ENCODE results near the gene PIK3C2G.

The PIK3C2G gene

DNA sequence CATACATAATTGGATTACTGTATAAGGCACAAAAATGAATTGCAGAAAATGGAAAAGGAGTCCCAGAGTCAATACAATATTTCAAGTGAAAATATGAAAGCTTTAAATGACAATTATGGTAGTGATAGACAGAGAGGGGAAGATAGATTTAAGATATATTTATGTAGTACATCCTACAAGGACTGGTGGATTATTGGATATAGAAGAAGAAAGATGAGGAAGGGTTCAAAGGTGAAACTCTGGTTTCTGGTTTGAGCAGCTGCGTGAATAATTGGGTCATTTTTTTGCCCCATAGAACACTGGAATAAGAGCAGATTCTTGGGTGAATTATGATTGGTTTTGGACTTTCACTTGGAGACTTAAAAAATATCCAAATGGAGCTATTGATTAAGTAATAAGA is 19.4 kb downstream of the PIK3C2G start:
- DNase-seq (ENCODE audit: low read depth in 2 of 2), result no peak

DNA sequence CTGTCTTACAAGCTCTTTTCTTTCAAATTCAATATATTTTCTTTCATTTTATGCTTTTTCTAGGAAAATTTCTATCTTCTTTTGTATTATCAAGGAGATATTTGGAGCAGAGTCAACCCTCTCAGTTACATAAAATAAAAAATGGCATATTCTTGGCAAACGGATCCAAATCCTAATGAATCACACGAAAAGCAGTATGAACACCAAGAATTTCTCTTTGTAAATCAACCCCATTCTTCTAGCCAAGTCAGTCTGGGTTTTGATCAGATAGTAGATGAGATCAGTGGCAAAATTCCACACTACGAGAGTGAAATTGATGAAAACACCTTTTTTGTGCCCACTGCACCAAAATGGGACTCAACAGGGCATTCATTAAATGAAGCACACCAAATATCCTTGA is 20.6 kb downstream of the PIK3C2G start:
- DNase-seq (ENCODE audit: low read depth in 2 of 2), result no peak

- no peak for DNase-seq (ENCODE audit: low read depth in 2 of 2)
Observed at GRCh38 chr12:18283831-18284230, 22.5 kb downstream of the PIK3C2G start.

- DNase-seq (ENCODE audit: low read depth in 2 of 2), result no peak
Observed at GRCh38 chr12:18284386-18284785, 23.1 kb downstream of the PIK3C2G start.

DNA sequence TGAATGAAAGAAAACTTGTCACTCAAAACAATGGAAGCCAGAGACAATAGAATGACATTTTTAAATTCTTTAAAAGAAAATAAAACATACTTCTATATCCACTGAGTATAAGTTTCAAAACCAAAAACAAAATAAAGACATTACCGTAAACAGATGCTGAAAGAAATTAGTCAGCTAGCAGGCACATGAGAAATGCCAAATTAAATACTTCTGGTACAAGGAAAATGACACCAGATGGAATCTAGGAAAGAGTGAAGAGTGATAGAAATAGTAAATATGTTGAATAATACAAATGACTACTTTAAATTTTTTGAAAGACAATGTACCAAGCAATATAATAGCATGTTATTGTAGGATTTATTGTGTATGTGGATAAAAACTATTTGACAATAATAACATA is 23.8 kb downstream of the PIK3C2G start:
- no peak for DNase-seq (ENCODE audit: low read depth in 2 of 2)

DNA sequence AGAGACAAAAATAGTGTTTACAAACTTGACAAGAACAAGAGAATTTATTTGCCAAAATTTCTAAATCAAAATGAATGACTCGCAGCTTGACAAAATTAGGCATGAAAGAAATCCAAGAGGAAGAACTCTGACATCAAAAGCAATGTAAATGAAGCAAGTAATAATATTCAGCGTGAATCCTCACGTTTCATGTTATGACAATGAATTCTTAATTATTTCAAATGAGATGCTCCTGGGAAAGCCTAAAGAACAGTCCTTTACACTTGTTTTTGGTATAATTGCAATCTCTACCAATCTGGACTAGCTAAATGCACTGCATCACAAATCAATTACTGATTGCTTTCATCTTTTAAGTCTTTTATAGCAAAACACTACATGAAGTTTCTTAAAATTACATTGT is 29.1 kb downstream of the PIK3C2G start:
- no peak for DNase-seq (ENCODE audit: low read depth in 2 of 2)

DNA sequence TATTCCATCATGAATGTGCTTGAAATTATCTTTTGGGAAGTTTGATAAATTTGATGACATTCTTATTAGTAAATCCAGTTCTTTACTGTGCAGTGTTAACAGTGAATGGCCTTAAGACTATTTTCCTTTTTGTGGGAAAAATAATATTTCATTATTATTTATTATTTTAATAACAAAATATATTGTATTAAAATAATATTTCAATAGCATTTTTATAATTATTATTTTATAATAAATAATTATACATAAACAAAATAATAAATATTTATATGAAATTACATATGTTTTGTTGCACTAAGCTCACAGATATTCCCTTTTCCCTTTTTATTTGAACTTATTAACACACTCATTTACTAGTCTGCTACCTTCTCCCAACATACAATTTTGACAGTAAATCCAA is 33.6 kb downstream of the PIK3C2G start:
- no peak for DNase-seq (ENCODE audit: low read depth in 2 of 2)

DNA sequence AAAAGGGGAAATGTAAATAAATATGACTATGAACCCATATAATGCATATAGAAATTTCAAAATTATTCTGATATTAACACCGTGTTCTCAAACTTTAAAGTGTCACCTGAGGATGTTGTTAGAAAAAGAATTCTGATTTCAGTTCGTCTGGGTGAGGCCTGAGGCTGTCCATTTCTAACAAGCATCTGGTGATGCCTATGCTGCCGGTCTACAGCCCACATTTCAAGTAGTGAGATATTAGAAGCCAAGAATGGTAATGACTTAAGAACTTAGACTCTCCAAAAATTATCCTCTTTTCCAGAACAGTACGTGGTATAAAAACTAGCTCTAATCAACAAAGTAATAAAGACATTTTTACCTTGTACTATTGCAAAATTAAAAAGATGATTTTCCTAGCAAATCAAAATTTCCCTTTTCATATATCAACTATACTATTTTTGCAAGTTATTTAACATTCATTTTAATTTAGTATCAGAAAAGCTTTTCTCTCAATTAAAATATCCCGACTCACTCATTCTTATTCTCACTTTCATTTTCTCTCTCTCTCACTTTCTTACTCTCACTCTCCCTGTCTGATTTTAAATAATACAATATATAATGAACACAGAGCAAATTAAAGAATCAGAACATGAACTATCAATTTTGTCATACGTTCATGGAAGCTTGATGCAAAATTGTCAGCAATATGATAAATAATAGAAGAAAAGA is 35.0 kb downstream of the PIK3C2G start:
- no peak for DNase-seq (ENCODE audit: low read depth in 2 of 2)

DNA sequence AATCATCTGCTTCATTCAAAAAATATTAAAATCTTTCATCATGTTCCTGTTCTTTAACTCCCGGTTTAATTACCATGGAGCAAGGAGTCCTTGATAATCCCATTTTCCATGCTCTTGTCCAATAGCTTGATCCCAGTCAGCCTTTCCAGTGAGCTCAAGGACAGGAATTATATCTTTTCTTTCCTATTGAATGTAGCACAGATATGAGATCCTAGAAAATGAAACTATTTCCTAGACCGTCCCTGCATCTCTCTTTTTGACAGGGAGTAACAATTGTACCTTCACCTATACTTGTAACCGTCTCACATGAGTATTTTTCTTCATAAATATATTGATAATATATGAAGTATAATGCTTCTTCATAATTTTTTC is 35.6 kb downstream of the PIK3C2G start:
- no peak for DNase-seq (ENCODE audit: low read depth in 2 of 2)

DNA sequence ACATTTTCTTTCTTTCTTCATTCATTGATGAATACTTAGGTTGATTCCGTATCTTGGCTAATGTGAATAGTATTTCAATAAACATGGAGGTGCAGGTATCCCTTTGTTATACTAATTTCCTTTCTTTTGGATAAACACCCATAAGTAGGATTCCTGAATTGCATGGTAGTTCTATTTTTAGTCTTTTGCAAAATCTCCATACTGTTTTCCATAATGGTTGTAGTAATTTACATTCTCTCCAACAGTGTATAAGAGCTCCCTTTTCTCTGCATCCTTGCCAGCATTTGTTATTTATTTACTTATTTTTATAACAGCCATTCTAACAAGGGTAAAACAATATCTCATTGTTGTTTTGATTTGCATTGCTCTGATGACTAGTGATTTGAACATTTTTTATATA is 36.6 kb downstream of the PIK3C2G start:
- no peak for DNase-seq (ENCODE audit: low read depth in 2 of 2)

DNA sequence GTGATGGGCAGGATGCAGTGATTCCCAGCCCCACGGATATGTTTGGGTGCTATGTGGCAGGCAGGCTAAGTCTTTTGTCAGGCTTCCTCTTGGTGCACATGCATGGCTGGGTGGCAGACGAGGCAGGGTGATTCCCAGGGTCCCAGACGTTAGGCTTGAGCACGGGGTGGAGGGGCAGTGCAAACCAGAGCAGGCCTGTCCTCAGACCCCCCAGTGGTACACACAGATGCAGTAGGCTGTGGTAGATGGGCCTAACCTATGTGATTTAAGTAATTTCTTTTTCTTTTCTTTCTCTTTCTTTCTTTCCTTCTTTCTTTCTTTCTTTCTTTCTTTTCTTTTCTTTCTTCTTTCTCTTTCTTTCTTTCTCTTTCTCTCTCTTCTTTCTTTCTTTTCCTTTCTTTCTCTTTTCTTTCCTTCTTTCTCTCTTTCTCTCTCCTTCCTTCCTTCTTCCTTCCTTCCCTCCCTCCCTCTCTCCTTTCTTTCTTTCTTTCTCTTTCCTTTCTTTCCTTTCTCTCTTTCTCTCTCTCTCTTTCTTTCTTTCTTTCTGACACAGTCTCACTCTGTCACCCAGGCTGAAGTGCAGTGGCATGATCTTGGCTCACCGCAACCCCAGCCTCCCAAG is 41.6 kb downstream of the PIK3C2G start:
- no peak for DNase-seq (ENCODE audit: low read depth in 2 of 2)

GRCh38 chr12:18304609-18305008 is 43.3 kb downstream of the PIK3C2G start:
- no peak for DNase-seq (ENCODE audit: low read depth in 2 of 2)

- no peak for DNase-seq (ENCODE audit: low read depth in 2 of 2)
Observed at GRCh38 chr12:18306311-18306710, 45.0 kb downstream of the PIK3C2G start.

DNA sequence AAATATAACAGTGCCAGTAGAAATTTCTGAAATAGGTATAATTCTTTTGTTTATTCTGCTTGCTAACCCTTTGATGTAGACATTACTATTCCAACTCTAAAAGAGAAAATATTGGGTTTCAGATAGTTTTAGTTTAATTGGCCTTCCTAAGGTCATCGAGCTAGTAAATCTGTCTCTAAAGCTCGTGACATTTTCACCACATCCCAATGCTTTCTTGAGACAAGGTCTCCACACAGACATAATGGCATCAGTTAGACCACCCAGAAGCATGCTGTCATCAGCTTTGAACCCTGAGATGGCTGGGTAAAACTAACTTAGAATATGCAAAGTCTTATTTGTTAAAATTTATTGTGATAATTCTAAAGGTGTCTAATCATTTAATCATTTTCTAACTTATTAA is 52.0 kb downstream of the PIK3C2G start:
- DNase-seq (ENCODE audit: low read depth in 2 of 2), result no peak

- no peak for DNase-seq (ENCODE audit: low read depth in 2 of 2)
Observed at GRCh38 chr12:18320036-18320617, 58.8 kb downstream of the PIK3C2G start.

DNA sequence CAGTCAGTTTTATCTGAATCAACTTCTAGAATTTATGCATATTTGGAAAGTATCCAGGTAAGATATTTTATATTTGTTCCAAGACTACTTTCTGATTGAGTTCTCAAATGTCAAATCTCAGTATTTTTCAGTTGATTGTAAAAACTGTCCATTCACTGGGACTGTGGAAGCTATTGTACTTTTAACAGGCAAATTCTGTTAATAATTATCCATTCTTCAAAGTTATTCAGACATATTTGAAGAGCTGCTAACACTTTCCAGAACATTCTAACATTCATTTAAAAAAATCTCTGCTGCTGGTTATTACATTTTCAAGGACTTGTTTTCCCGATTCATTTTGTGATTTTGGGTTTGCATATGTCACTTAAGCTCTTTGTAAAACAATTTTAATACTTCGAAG is 59.7 kb downstream of the PIK3C2G start:
- DNase-seq (ENCODE audit: low read depth in 2 of 2), result no peak

- no peak for DNase-seq (ENCODE audit: low read depth in 2 of 2)
Observed at GRCh38 chr12:18323159-18323558, 61.8 kb downstream of the PIK3C2G start.

GRCh38 chr12:18327036-18327435 is 65.7 kb downstream of the PIK3C2G start:
- DNase-seq (ENCODE audit: low read depth in 2 of 2), result no peak

DNA sequence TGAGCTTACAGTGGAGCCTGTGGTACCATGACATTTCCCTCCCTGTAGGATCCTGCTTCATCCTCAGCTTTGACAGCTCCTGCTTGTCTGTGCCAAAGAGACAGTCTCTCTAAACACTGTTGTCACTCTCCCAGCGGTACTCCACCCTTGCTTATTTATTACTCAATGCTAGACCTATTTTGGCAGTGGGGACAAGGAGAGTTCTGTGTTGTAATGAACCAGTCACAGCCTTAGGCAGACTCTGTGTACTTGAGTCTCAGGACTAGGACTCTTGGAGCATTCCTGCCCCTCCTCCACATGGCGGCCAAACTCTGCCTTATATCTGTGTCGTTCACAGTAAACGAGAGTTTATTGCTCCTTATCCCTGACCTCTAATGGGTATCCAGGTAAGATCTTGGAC is 70.9 kb downstream of the PIK3C2G start:
- DNase-seq (ENCODE audit: low read depth in 2 of 2), result no peak

DNA sequence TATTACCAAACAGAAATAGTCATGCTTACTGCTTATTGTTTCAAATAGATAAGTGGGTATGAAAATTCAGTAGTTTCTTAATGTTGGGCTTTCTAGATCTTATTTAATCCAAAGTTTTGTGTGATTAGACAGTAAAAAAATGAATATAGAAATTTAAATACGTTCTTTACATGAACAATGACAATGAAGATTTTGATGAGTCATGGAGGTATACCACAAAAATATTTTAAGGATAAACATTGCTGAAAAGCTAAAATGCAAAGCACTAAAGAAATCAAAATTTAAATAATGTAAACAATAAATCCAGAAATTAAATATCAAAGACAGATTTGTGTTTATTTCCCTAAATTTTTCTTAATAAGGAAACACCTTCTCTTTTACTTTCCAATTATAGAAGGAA is 78.3 kb downstream of the PIK3C2G start:
- no peak for DNase-seq (ENCODE audit: low read depth in 2 of 2)

DNA sequence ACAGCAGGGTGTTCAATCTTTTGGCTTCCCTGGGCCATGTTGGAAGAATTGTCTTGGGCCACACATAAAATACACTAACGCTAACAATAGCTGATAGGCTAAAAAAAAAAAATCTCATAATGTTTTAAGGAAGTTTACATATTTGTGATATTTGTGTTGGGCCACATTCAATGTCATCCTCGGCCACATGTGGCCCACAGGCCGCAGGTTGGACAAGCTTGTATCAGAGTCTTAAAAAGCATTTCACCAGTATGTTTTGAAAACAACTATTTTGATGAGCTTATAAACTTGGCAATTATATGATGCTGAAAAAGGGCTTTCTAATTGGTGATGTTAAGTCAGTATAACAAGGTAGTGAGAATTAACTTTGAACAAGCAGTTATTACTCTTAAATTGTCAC is 78.9 kb downstream of the PIK3C2G start:
- no peak for DNase-seq (ENCODE audit: low read depth in 2 of 2)

GRCh38 chr12:18340786-18341185 is 79.5 kb downstream of the PIK3C2G start:
- no peak for DNase-seq (ENCODE audit: low read depth in 2 of 2)

- no peak for DNase-seq (ENCODE audit: low read depth in 2 of 2)
Observed at GRCh38 chr12:18343708-18344107, 82.4 kb downstream of the PIK3C2G start.
